Loucy (cell line): ENCODE data around the gene SRC.

Experiments
- H2AFZ ChIP-seq: fragments of 200-600 bp; sonication (generic); 2 replicates; pipeline ENCODE4 v1.6.0; 2016; ENCODE audit warnings: antibody characterized with exemption, mild to moderate bottlenecking, low read length, moderate library complexity
- H3F3A ChIP-seq: fragments of 200-600 bp; 2 replicates; pipeline ENCODE4 v1.6.0; 2016; ENCODE audit warnings: antibody characterized with exemption, low read depth, mild to moderate bottlenecking
- H3K27me3 ChIP-seq: fragments of 200-600 bp; sonication (generic); 2 replicates; pipeline ENCODE4 v1.6.1; 2014; ENCODE audit warnings: low read length, mild to moderate bottlenecking; ENCODE audit not compliant: insufficient read depth, poor library complexity, severe bottlenecking
- H3K36me3 ChIP-seq: fragments of 200-600 bp; sonication (generic); 2 replicates; pipeline ENCODE4 v1.6.1; 2016; ENCODE audit warnings: low read length; ENCODE audit not compliant: insufficient read depth
- H3K4me1 ChIP-seq: fragments of 200-600 bp; sonication (generic); 2 replicates; pipeline ENCODE4 v1.5.1; 2014; ENCODE audit warnings: low read length, mild to moderate bottlenecking; ENCODE audit not compliant: insufficient read depth, poor library complexity, severe bottlenecking
- H3K4me2 ChIP-seq: fragments of 200-600 bp; sonication (generic); 2 replicates; pipeline ENCODE4 v1.6.0; 2014; ENCODE audit warnings: antibody characterized with exemption, low read length, low read depth, mild to moderate bottlenecking; ENCODE audit not compliant: poor library complexity, severe bottlenecking
- H3K4me3 ChIP-seq: fragments of 200-600 bp; sonication (generic); 2 replicates; pipeline ENCODE4 v1.5.1; 2014; ENCODE audit warnings: low read length, mild to moderate bottlenecking, mixed read lengths; ENCODE audit not compliant: poor library complexity, severe bottlenecking
- H3K79me2 ChIP-seq: fragments of 200-600 bp; sonication (generic); 2 replicates; pipeline ENCODE4 v1.6.1; 2014; ENCODE audit warnings: low read length; ENCODE audit not compliant: insufficient read depth
- H3K9ac ChIP-seq: fragments of 200-600 bp; sonication (generic); 2 replicates; pipeline ENCODE4 v1.6.0; 2014; ENCODE audit warnings: mild to moderate bottlenecking, low read depth, low read length, moderate library complexity; ENCODE audit not compliant: poor library complexity, severe bottlenecking
- H3K9me2 ChIP-seq: fragments of 200-600 bp; sonication (generic); replicated peaks from 2 replicates; pipeline ENCODE4 v1.6.1; 2016; ENCODE audit warnings: low read depth, low read length, mixed read lengths
- H3K9me3 ChIP-seq: fragments of 200-600 bp; sonication (generic); 2 replicates; pipeline ENCODE4 v1.6.1; 2014; ENCODE audit warnings: mild to moderate bottlenecking, antibody characterized with exemption, low read length, low read depth; ENCODE audit not compliant: insufficient read depth
- H4K20me1 ChIP-seq: fragments of 200-600 bp; sonication (generic); 2 replicates; pipeline ENCODE4 v1.6.0; 2014; ENCODE audit warnings: antibody characterized with exemption, low read length, mild to moderate bottlenecking; ENCODE audit not compliant: insufficient read depth, poor library complexity, severe bottlenecking
- CTCF ChIP-seq: fragments of 200-600 bp; sonication (generic); conservative IDR thresholded peaks from 2 replicates; pipeline ENCODE4 v1.5.1; 2014; ENCODE audit warnings: mild to moderate bottlenecking, antibody characterized with exemption, low read length
- EZH2phosphoT487 ChIP-seq: fragments of 200-600 bp; IDR thresholded peaks from 2 replicates; pipeline ENCODE4 v1.6.1; 2018; ENCODE audit warnings: antibody characterized with exemption, mild to moderate bottlenecking, moderate library complexity, borderline replicate concordance

Gene SRC

DNA sequence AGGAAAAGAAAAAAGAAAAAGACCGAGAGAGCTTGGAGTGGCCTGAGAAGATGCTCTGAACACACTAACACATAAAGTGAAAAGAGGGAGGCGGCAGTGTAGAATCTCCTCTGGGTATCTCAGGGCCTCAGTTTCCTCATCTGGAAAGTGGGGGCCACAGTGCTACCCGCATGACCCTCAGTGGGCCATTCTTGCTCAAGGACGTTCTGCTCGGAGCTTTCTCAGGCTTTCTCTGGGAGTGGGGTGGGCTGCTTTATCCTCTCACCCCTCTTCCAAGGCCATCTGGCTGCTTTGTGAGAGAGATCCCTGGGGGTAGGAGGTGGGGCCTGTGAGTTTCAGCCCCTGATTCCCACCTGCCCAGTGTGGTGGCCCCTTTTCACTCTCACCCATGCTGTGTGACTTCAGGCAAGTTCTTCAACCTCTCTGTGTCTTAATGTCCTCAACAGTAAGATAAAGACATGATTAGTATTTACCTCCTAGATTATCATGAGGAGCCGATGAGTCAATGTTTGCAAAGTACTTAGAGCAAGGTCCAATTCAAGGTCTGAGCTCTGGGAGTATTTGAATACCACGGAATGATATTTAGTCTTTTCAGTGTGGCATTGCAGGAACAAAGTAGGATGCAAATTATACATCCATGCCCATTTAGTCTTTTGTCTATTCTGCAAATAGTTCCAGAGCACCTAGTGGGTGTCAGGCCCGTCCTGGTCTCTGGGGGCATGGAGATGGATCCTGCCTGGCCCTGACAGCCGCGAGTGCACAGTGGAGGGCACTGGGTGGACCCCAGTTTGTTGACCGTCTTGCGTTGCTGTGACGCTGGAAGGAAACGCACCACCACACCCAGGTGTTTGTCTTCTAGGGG lies 34.3 kb downstream of the SRC start:
- no peaks in the 10 kb centered on the region for H3K79me2 ChIP-seq
- H3F3A ChIP-seq: no peaks in the 10 kb centered on the region
- no peaks in the 10 kb centered on the region for H3K36me3 ChIP-seq
- no peaks in the 10 kb centered on the region for H3K4me1 ChIP-seq
- H3K27me3 ChIP-seq: no peaks in the 10 kb centered on the region
- no peaks in the 10 kb centered on the region for H3K9me3 ChIP-seq
- no peak overlapping the region for H3K4me2 ChIP-seq
- no peak overlapping the region for H2AFZ ChIP-seq
- TF ChIP-seq EZH2phosphoT487 (no peak), CTCF (no peak)
- H3K9ac ChIP-seq: no peak overlapping the region
- no peaks in the 10 kb centered on the region for H3K9me2 ChIP-seq
- H4K20me1 ChIP-seq: no peaks in the 10 kb centered on the region
- no peak overlapping the region for H3K4me3 ChIP-seq

DNA sequence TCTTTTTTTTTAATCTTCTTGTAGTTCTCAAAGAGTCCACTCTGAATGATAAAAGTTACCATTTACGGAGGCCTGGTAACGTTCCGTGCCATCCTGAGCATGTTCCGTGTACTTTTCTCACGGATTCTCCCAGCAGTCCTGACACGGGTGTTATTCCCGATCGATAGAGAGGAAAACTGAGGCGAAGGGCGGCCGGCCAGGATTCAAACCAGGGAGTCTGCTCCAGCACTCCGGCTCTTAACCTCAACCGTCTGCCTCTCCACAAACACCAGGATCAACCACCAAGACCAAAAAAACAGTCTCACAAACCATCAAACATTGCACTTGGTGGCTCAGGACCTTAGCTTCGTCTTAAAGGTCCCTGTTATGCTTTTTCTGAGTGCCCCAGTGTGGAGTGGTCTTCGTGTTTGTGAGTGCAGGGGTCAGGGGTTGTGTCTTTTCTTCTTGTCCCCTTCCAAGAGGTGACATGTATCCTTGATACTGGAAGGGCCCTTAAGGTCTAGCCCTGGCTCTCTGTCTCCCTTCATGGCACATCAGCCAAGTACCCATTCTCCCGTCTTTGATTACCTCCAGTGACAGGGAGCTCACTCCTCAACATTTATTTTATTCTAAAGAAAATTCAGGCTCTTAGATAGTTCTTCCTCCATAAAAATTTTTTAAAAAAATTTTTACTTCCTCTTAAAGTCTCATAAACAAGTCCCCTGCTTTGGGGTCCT lies 35.1 kb downstream of the SRC start:
- H2AFZ ChIP-seq: no peak overlapping the region
- no peaks in the 10 kb centered on the region for H3K27me3 ChIP-seq
- H4K20me1 ChIP-seq: no peaks in the 10 kb centered on the region
- H3K4me1 ChIP-seq: no peaks in the 10 kb centered on the region
- H3F3A ChIP-seq: no peaks in the 10 kb centered on the region
- no peaks in the 10 kb centered on the region for H3K9me3 ChIP-seq
- no peaks in the 10 kb centered on the region for H3K79me2 ChIP-seq
- H3K9ac ChIP-seq: no peak overlapping the region
- no peak overlapping the region for H3K4me3 ChIP-seq
- H3K4me2 ChIP-seq: no peak overlapping the region
- no peaks in the 10 kb centered on the region for H3K36me3 ChIP-seq
- no peaks in the 10 kb centered on the region for H3K9me2 ChIP-seq
- TF ChIP-seq EZH2phosphoT487 (no peak), CTCF (no peak)

- Histone ChIP-seq H3K27me3 (no peaks in the 10 kb centered on the region), H3K4me2 (no peak overlapping the region), H3K9ac (no peak overlapping the region), H3K4me3 (no peak overlapping the region), H3K9me3 (no peaks in the 10 kb centered on the region), H3K79me2 (no peaks in the 10 kb centered on the region), H3K4me1 (no peaks in the 10 kb centered on the region), H3K36me3 (no peaks in the 10 kb centered on the region), H3K9me2 (no peaks in the 10 kb centered on the region), H4K20me1 (no peaks in the 10 kb centered on the region), H2AFZ (no peak overlapping the region), H3F3A (no peaks in the 10 kb centered on the region)
- TF ChIP-seq EZH2phosphoT487 (no peak), CTCF (no peak)
Measured at GRCh38 chr20:37381621-37382471, 35.9 kb downstream of the SRC start.
